BLaER1 (cell line): Measurements from ENCODE around the gene PAOX.

Experiments used
- H3K27ac ChIP-seq: shearing (Covaris generic); formaldehyde crosslinking; 2 replicates; pipeline ENCODE4 v1.8.1; 2022
- H3K27me3 ChIP-seq: shearing (Covaris generic); formaldehyde crosslinking; 2 replicates; pipeline ENCODE4 v1.8.1; 2022
- H3K36me3 ChIP-seq: shearing (Covaris generic); formaldehyde crosslinking; 2 replicates; pipeline ENCODE4 v1.8.1; 2022
- H3K4me1 ChIP-seq: shearing (Covaris generic); formaldehyde crosslinking; 2 replicates; pipeline ENCODE4 v1.8.1; 2022
- H3K4me2 ChIP-seq: shearing (Covaris generic); formaldehyde crosslinking; 2 replicates; pipeline ENCODE4 v1.8.1; 2022
- H3K4me3 ChIP-seq: shearing (Covaris generic); formaldehyde crosslinking; 2 replicates; pipeline ENCODE4 v1.8.1; 2022
- H3K9ac ChIP-seq: shearing (Covaris generic); formaldehyde crosslinking; 2 replicates; pipeline ENCODE4 v1.8.1; 2022
- H3K9me3 ChIP-seq: shearing (Covaris generic); formaldehyde crosslinking; 2 replicates; pipeline ENCODE4 v1.8.1; 2022
- H4K20me1 ChIP-seq: shearing (Covaris generic); formaldehyde crosslinking; 2 replicates; pipeline ENCODE4 v1.8.1; 2022
- Cebpa-rat ChIP-seq: shearing (Covaris generic); IDR thresholded peaks from 2 replicates; pipeline ENCODE4 v1.8.1; 2022

The PAOX gene

GRCh38 chr10:133356549-133357284 is 22.3 kb upstream of the PAOX start:
- H3K4me1 ChIP-seq: peaks cover 47% of the 10 kb centered on the region

GRCh38 chr10:133357285-133358161 is 21.5 kb upstream of the PAOX start, which contains the start of gene FUOM:
Gene FUOM (minus strand): TSS chr10:133358019. CDS start chr10:133358007, 12 bp downstream.
- H3K36me3 ChIP-seq: peaks cover 20% of the 10 kb centered on the region
- no peak for TF ChIP-seq Cebpa-rat
- peak within 1 kb of the TSS; percentile 90 for H3K4me3 ChIP-seq
- H4K20me1 ChIP-seq: peaks cover 42% of the 10 kb centered on the region
- peak within 1 kb of the TSS; percentile 99 for H3K4me2 ChIP-seq
- H3K9me3 ChIP-seq: no peaks in the 10 kb centered on the region
- H3K9ac ChIP-seq: peak within 1 kb of the TSS; percentile 93
- no peaks in the 10 kb centered on the region for H3K27me3 ChIP-seq
- peak within 1 kb of the TSS; percentile 93 for H3K27ac ChIP-seq
- H3K4me1 ChIP-seq: peaks cover 51% of the 10 kb centered on the region

More at GRCh38 chr10:133356549-133357284, 22.3 kb upstream of the PAOX start:
- peak overlapping the region; percentile 90 for H3K4me3 ChIP-seq
- peak overlapping the region; percentile 93 for H3K9ac ChIP-seq
- H3K27ac ChIP-seq: peak overlapping the region; percentile 93
- no peaks in the 10 kb centered on the region for H3K9me3 ChIP-seq
- H3K36me3 ChIP-seq: peaks cover 16% of the 10 kb centered on the region
- peak overlapping the region; percentile 99 for H3K4me2 ChIP-seq
- H3K27me3 ChIP-seq: no peaks in the 10 kb centered on the region
- TF ChIP-seq Cebpa-rat: no peak
- peaks cover 42% of the 10 kb centered on the region for H4K20me1 ChIP-seq

GRCh38 chr10:133358162-133358924 is 20.7 kb upstream of the PAOX start:
- Histone ChIP-seq H3K4me1 (peaks cover 56% of the 10 kb centered on the region), H4K20me1 (peaks cover 33% of the 10 kb centered on the region), H3K9ac (no peak overlapping the region), H3K36me3 (peaks cover 28% of the 10 kb centered on the region), H3K4me2 (no peak overlapping the region), H3K9me3 (no peaks in the 10 kb centered on the region), H3K4me3 (no peak overlapping the region), H3K27ac (no peak overlapping the region; the same call in 1 of the 2 replicates), H3K27me3 (no peaks in the 10 kb centered on the region)
- no peak for TF ChIP-seq Cebpa-rat

DNA sequence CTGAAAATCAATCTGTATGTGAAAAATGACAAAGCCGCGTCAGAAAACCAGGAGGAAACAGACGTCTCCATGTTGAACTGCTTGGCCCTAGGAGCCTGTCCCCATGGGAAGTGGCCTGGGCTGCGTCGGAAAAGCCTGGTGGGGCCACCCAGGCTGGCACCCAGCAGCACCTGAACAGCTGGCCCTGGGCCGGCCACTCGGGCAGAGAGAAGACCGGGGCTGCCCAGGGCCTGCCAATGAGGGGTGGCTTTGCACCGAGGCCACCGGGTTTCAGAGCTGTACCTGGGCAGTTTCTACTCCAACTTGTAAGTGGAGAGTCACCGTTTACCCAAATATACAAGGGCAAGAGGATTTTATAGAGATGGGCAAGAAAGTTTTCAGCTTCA is 20.1 kb upstream of the PAOX start:
- Histone ChIP-seq H3K4me3 (no peak overlapping the region), H3K27ac (no peak overlapping the region), H3K36me3 (peaks cover 33% of the 10 kb centered on the region), H3K4me1 (peaks cover 53% of the 10 kb centered on the region), H3K9ac (no peak overlapping the region), H3K4me2 (no peak overlapping the region), H3K27me3 (no peaks in the 10 kb centered on the region), H4K20me1 (peaks cover 29% of the 10 kb centered on the region), H3K9me3 (no peaks in the 10 kb centered on the region)
- no peak for TF ChIP-seq Cebpa-rat

- H3K4me2 ChIP-seq: no peak overlapping the region
- no peak overlapping the region for H3K27ac ChIP-seq
These were observed 19.5 kb upstream of the PAOX start for GRCh38 chr10:133359554-133359971.

GRCh38 chr10:133359972-133360610 is 19.0 kb upstream of the PAOX start:
- no peak overlapping the region for H3K4me2 ChIP-seq
- H4K20me1 ChIP-seq: peaks cover 17% of the 10 kb centered on the region
- no peaks in the 10 kb centered on the region for H3K9me3 ChIP-seq
- no peak overlapping the region for H3K4me3 ChIP-seq
- peaks cover 42% of the 10 kb centered on the region for H3K4me1 ChIP-seq
- peaks cover 33% of the 10 kb centered on the region for H3K36me3 ChIP-seq
- TF ChIP-seq Cebpa-rat: no peak
- no peaks in the 10 kb centered on the region for H3K27me3 ChIP-seq
- no peak overlapping the region for H3K9ac ChIP-seq
- no peak overlapping the region for H3K27ac ChIP-seq

More at GRCh38 chr10:133359554-133359971, 19.5 kb upstream of the PAOX start:
- Histone ChIP-seq H4K20me1 (peaks cover 23% of the 10 kb centered on the region), H3K36me3 (peaks cover 33% of the 10 kb centered on the region), H3K27me3 (no peaks in the 10 kb centered on the region), H3K4me1 (peaks cover 48% of the 10 kb centered on the region), H3K4me3 (no peak overlapping the region), H3K9ac (no peak overlapping the region), H3K9me3 (no peaks in the 10 kb centered on the region)
- no peak for TF ChIP-seq Cebpa-rat

- H3K4me1 ChIP-seq: peaks cover 31% of the 10 kb centered on the region
- peak overlapping the region; percentile 69 for H3K4me2 ChIP-seq
- H3K27me3 ChIP-seq: no peaks in the 10 kb centered on the region
- H3K4me3 ChIP-seq: no peak overlapping the region
- H3K9ac ChIP-seq: no peak overlapping the region; the same call in 1 of the 2 replicates
- TF ChIP-seq Cebpa-rat: no peak
- peak overlapping the region; percentile 53; the same call in 1 of the 2 replicates for H3K27ac ChIP-seq
- H3K36me3 ChIP-seq: peaks cover 40% of the 10 kb centered on the region
- no peaks in the 10 kb centered on the region for H3K9me3 ChIP-seq
- H4K20me1 ChIP-seq: peaks cover 6% of the 10 kb centered on the region
These were observed 17.8 kb upstream of the PAOX start for GRCh38 chr10:133361227-133361626.

DNA sequence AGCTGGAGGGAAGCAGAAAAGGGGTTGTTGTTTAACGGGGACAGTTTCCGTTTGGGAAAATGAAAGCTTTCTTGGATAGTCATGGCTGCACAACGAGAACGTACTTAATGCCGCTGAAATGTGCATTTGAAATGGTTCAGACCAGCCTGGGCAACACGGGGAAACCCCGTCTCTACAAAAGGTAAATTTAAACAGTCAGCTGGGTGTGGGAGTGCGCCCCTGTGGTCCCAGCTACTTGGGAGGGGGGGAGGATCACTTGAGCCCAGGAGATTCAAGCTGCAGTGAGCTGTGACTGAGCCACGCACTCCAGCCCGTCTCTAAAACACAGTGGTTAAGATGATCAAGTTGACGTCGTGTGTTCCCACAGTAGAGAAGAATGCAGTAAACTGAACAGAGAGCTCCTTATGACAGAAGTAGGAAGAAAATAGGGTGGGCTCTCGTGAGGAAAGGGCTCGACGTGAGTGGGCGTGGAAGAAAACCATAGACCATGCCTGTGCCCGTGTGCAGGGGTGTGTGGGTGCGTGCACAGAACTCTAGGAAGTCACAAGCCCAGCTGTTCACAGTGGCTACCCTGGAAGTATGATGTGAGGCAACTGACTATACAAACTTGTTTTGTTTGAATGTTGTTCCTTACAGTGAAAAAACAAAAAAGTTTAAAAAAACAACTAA is 17.2 kb upstream of the PAOX start:
- H3K4me3 ChIP-seq: no peak overlapping the region
- H3K9me3 ChIP-seq: no peaks in the 10 kb centered on the region
- no peaks in the 10 kb centered on the region for H3K27me3 ChIP-seq
- peaks cover 47% of the 10 kb centered on the region for H3K36me3 ChIP-seq
- no peak for TF ChIP-seq Cebpa-rat
- H3K27ac ChIP-seq: peak overlapping the region; percentile 53; the same call in 1 of the 2 replicates
- H3K9ac ChIP-seq: peak overlapping the region; percentile 38; the same call in 1 of the 2 replicates
- peaks cover 24% of the 10 kb centered on the region for H3K4me1 ChIP-seq
- peak overlapping the region; percentile 69 for H3K4me2 ChIP-seq
- no peaks in the 10 kb centered on the region for H4K20me1 ChIP-seq
